Dermis blood vessel endothelial cell (primary cell): ENCODE data around the gene RFTN1. TPM values are rescaled to one million over a fixed set of nuclear protein-coding genes. Genes with fewer than 3 reads are reported as not detected.
A peak's percentile ranks its signal among the peaks of the same experiment; 100 is the strongest.

ENCODE experiments used
- DNase-seq: peaks from one replicate; pipeline ENCODE4 v3.0.0; 2010
- total RNA-seq: library from RNA; depleted of rRNA; stranded (reverse); fragments of >200 nt; gene quantifications from 2 replicates; pipeline ENCODE4 v1.2.3, GENCODE V29; 2014

RFTN1 gene
- 47.3 and 47.8 TPM in 2 replicates for total RNA-seq

- DNase-seq: peak; percentile 74
Observed at GRCh38 chr3:16513141-16514020, at the start of gene RFTN1. Gene RFTN1, minus strand, starts transcription at chr3:16513699. Its CDS starts 19,830 bp downstream, at chr3:16493869.

GRCh38 chr3:16559653-16560365, 46.3 kb upstream of the RFTN1 start:
- no peak for DNase-seq

DNA sequence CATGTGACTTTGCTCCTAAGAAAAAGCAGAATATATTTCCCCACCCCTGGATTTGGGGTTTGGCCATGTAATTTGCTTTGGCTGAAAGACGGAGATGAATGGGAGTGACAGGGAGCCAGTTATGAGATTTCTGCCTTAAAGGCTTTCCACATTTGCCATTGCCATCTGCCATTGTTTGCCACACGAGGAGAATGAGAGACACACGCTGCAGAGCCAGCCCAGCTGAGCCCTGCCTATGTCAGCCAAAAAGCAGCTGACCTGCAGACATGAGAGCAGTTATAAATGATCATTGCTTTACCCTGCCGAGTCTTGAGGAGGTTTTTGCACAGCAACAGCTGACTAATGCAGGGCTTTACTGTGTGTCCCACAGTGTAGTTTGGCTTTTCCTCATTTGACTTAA, 40.6 kb upstream of the RFTN1 start:
- no peak for DNase-seq

DNA sequence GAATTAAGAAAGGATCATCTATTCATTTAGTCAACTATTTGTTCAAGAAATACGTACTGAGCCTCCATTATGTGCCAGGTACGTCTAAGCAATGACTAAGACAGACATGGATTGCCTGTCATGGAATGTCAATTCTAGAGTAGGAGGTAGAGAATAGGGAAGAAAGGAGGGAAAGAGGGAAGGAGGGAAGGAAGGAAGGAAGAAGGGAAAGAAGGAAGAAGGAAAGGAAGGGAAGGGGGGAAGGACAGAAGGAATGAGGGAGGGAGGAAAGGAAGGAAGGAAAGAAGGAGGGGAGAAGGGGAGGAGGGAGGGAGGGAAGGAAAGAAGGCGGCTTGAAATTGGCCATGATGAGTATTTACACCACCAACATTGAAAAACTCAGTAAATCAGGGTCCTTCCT, 39.3 kb upstream of the RFTN1 start:
- no peak for DNase-seq

DNA sequence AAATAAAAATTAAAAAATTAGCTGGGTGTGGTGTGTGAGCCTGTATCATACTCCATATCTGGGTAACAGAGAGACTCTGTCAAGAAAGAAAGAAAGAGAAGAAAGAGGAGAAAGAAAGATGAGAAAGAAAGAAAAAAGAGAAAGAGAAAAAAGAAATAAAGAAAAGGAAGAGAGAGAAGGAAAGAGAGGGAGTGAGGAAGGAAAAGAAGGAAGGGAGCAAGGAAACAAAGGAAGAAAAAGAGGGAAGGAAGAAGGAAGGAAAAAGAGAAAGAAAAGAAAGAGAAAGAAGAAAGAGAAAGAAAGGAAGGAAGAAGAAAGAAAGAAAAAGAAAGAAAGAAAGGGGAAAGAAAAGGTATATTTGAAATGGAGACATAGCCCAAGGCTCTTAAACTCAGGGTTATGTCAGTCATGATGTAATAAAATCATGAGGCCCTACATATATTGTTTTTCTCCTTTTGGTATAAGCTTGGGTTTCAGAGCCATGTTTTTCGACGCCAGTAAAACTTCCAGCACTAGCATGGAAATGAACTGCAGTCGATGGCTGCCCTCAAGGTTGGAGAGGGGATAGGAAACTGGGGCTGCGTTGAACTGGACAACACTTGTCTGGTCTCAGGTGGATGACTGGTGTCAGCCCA, 38.0 kb upstream of the RFTN1 start:
- no peak for DNase-seq

- DNase-seq: peak; percentile 91
Observed at GRCh38 chr3:16550676-16551341, 37.3 kb upstream of the RFTN1 start.

- peak; percentile 61 for DNase-seq
Observed at GRCh38 chr3:16550305-16550675, 36.8 kb upstream of the RFTN1 start.

DNA sequence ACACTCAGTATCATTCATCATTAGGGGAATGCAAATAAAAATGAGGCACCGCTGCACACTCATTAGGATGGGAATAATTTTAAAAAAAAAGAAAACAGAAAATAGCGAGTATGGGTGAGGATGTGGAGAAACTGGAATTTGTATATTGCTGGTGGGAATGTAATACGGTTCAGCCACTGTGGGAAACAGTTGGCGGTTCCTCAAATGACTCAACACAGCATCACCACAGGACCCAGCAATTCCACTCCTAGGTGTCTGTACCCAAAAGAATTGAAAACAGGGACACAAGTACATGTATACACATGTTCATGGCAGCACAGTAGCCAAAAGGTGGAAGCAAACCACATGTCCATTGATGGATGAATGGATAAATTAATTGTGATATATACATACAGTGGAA, 35.2 kb upstream of the RFTN1 start:
- DNase-seq: no peak

DNA sequence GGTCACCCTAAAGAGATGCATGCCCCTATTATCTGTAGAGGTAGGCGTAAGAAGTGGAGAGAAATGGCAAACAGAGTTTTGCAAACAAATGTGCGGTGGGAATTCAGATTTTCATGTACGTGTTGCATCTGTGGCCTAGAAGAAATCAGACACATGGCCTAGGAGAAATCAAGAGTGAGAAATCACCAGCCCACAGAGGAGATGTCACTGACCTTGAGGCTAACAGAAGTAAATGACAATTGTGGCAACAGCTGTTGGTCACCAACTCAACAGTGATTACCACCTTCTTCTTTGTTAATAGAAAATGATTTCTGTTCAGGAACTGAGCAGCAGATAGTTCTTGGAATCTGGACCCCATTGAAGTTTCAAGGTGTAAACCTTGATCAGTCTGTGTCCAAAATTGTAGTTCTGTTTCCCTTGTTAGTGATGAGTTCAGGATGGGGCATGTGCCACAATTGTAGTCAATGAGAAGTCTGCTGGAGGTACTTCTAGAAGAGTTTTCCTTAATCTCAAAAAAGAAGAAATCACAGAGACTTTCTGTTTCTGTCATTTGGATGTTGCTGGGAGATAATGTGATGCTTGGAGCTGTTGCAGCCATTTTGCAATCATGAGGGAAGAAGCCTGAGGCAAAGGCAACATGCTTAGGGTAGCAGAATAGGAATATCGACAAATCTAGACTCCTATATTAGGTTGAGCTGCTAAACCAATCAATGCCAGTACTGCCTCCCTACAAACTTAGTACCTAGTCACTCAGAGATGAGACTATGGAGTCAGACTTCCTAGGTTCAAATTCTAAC, 34.3 kb upstream of the RFTN1 start:
- no peak for DNase-seq

DNA sequence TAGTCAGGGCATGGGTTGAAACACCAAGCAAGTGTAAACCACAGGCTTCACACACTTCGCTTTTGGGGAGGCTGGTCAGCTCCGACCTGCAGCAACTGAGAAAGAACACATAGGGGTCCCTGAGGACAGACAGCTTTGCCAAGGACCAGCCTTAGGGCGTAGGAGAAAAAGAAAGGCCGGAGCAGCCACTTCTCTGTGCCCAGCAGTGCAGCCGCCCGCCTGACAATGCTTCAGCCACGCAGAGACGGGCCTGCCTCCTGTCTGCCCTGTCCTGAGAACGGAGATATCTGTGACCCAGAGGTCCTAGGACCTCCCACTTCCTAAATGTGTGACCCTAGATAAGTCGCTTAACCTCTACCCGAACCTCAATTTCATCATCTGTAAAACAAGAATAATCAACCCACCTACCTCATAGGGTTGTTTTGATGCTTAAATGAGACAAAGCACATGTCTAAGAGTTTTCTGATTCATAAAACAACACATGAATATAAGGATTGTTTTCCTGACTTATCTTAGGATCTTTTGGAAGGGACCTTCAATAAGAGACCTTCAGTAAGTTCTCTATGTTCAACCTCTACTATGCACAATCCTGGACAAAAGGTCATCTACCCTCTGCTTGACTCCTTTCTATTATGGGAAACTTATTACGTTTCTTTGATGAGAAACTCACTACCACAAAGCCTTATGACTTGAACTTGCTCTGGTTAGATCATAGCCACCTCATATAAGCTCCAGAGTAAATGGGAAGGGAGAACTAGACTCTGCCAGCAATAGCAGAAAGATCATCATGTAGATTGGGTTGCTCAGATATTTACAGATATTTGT, 32.9 kb upstream of the RFTN1 start:
- no peak for DNase-seq

DNA sequence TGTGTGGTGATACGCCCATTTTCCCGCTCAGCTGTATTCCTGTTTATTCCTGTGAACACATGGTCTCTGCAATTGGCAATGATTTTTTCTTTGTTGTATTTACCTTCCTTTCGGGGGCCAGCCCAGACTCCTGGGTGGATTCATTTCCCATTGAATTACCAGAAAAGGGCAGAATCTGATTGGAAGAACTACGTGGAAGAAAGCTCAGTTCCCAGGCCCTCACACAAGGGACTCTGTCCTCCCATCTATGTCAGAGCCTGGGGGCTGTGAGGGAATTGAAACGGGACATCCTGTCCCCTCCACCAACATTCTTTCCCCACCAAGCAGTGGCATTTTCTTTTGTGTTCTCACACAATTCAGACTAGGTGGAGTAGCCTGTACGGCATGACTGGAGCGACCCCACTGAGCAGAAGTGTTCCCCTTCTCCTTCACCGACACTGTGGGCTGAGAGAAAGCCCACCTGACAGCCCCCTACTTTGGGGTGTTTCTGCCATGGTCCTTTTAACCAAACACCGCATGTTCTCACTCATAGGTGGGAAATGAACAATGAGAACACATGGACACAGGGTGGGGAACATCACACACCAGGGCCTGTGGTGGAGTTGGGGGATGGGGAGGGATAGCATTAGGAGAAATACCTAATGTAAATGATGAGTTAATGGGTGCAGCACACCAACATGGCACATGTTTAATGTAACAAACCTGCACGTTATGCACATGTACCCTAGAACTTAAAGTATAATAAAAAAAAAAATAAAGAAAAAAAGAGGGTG, 32.1 kb upstream of the RFTN1 start:
- no peak for DNase-seq

DNA sequence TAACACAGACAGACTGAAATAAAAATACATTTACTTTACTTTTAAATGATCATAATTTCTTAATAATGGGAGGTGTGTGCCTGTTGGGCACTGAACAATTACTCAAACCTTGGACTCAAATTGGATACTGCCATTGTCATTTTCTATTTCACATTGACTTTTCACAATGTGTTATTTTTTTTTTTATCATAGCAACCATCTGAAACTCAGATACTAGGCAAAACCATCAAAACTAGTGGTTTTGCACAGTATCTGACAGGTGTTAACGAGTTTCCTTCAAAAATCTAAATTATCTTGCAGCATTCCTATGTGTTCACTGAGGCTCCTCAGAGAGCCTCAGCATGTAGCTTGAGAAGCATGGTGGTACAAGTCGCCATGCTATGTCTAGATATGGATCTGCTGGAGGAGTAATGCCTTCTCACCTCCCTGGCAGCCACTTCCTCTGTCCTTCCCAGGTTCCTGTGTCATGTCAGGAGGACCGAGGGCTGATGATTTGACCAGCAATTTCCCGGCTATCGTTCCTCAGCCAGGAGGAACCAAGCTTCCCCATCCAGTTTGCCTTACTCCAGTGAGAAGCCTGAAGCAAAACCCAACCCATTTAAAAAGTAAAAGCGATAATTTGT, 29.9 kb upstream of the RFTN1 start:
- no peak for DNase-seq

DNA sequence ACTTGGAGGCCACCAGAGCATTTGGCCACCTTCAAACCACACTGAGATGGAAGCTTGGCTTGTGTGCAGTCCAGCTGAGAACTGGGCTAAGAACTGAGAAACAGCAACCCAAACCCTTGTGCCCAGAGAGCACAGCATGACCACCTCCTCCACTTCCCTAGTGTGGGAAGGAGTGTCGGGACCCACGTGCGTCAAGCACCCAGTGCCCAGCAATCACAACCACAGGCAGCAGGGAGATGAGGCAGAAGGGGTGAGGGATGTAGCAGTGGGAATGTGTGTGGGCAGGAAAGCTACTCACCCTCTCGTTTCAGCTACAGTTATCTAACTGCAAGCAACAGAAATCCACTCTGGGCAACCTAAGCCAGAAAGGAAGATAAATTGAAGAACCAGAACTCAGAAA, 25.0 kb upstream of the RFTN1 start:
- DNase-seq: no peak

- no peak for DNase-seq
Observed at GRCh38 chr3:16536996-16537395, 23.5 kb upstream of the RFTN1 start.

- no peak for DNase-seq
Observed at GRCh38 chr3:16536344-16536663, 22.8 kb upstream of the RFTN1 start.

DNA sequence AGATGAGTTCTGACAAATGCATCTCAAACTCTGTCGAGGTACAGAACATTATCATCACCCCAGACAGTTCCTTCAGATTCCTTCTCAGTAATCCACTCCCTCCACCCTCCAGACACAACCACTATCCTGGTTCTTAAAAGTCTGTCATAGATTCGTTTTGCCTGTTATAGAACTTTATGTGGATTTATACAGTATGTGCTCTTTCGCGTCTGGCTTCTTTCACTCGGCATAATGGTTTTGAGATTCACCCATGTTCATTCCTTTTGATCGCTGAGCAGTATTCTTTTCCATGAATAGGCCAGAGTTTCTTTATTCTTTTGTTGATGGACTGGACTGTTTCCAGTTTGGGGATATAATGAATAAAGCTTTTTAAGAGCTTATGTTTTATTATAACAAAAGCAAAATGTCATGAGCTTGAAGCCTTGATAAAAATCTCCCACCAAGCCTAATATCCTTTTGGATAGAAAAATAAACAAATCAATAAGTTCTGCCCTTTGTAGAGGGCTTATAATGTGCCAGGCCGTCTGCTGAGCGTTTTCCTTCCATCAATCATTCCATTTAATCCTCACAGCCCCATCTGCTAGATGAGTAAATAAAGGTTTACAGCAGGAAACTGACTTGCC, 21.3 kb upstream of the RFTN1 start:
- no peak for DNase-seq

DNA sequence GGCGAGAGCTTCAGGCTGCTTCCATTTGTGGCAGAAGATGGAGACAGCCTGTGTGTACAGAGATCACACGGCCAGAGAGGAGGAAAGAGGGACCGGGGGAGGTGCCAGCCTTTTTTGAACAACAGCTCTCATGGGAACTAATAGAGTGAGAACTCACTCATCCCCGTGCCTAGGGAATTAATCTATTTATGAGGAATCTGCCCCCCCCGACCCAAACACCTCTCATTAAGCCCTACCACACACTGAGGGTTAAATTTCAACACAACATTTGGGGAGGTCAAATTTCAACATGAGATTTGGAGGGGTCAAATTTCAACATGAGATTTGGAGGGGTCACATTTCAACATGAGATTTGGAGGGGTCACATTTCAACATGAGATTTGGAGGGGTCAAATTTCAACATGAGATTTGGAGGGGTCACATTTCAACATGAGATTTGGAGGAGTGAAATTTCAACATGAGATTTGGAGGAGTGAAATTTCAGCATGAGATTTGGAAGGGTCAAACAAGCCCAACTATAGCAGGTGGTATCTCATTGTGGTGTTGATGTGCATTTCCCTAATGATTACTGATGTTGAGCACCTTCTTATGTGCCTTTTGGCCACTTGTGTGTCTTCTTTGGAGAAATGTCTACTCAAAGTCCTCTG, 20.6 kb upstream of the RFTN1 start:
- no peak for DNase-seq

GRCh38 chr3:16529264-16529663, 15.8 kb upstream of the RFTN1 start:
- DNase-seq: no peak

DNA sequence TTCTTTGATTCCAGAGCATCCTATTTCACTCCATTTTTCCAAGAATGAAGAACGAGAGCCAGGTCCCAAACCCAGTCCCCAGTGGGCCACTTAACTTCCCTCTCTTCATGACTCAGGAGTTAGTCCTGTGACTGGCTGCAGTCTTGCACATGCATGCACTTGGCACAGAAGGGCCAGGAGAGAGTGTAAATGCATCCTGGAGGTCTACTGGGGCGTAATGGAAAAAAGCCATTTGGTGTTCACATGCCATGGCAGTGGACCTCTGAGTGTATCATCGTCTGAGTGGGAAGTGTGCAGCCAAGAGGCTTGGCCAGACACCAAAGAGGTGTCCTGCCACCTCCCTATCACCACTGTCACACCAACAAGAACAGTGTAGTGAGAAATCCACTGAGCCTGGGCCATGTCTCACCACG, 15.1 kb upstream of the RFTN1 start:
- no peak for DNase-seq
